NCI-H1105 treated with DMSO at 0.1 percent for 48 hours (cell line): ENCODE results near the gene MTURN.
A peak's percentile ranks its signal among the peaks of the same experiment; 100 is the strongest.
"Not testable (repeated sequence)": the region's sequence is repeated elsewhere in the genome, so short reads cannot be mapped to it uniquely, and the experiment has no call there.

Experiments used
- DNase-seq: peaks from one replicate; lab custom pipeline; 2025; lab: John Stamatoyannopoulos, UW

Gene MTURN

DNA sequence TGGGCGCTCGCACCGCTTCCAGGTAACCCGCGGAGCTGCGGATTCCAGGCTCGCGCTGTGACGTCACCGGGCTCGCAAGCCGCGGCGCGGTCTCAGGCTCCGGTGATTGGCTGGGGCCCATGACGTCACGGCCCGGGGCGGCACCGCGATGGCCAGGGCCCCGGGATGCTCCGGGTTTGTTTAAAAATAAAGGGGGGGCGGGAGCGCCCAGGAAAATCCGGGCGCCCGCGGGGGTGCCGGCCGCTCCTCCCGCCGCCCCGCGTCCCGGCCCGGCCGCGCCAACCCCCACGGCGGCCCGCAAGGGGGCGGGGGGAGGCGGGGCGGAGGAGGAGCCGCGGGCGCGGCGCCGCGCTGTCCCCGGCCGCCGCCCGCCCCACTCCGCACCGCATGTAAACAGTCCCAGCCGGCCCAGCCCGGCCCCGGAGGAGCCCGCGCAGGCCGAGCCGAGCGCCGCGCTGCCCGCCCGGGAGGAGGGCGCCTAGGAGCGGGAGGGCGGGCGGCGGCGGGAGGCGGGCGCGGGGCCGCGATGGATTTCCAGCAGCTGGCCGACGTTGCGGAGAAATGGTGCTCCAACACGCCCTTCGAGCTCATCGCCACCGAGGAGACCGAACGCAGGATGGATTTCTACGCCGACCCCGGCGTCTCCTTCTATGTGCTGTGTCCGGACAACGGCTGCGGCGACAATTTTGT, at the start of gene MTURN:
TSS of gene MTURN (plus strand) at position 376 of the 690 bp plus-strand sequence. CDS start at position 527, 151 bp downstream.
- peak; percentile 92 for DNase-seq

DNA sequence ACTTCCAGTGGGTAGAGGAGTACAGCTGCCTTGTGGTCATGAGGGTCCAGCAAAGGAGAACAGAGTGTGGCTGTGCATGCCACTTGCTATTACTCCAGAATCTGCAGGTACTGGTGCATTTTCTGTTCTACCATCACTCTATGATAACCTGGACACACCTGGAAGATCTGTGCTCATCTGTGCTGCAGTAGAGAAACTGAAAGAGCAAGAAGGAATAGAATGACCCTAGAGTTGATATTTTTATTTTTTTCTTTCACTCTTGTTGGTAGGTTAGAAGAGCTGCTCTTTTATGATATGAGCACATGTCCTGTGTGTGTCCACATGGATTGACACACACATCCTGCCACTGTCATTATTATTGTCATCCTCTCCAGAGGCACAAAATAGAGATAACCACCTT, 48.3 kb upstream of the MTURN start:
- no peak for DNase-seq

DNA sequence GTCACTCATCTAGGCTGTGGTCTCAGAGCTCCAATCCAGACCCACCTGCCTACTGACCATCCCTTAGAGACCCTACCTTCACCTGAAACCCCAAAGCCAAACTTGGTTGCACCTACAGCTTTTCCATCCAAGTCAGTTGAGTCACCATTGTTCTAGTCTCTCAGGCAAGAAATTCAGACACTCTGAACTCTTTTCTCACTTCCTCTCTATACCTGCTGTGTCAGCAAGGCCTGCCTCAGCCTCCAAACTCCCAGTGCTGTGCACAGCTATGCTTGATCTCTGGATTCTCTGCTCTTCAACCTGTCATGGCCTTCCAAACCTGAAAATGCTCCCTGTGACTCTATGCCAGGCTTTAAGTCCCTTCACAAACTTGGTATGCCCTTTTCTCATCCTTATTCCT, 47.4 kb upstream of the MTURN start:
- DNase-seq: no peak

GRCh38 chr7:30088362-30088761, 46.4 kb upstream of the MTURN start:
- DNase-seq: no peak

DNA sequence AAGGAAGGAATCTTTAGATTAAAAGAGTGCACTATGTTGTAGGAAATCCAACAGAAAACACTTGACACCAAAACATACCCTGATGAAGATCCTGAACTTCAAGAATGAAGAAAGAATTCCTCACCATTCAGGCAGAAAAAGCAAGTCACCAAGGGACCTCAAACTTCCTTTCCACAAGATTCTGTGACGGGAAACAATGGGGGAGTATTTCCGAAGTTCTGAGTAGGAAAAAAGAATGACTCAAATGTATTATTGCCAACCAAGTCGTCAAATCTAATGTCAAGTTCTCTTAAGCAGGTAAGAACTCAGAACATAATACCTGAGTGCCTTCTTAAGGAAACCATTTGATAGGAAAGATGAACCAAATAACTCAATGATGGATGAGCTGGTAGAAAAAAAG, 44.7 kb upstream of the MTURN start:
- no peak for DNase-seq

DNA sequence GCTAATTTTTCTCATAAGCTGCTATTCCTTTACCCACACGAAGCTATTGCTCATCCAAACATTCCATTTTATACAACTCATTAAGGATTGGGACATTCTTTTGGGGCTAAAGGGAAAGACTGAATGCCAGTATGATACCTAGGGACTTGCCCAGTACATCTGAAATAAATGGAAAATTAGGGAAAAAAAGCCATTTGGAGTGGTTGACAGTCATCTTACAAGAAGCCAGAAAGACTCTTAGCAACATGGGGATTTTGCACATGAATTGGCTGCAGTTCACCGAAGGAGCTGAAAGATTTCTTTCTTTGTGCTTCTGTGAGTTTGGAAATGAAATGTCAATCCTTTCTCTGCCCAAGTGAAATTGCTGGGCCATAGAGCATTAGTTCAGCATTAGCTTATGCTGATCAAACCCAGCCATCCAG, 43.3 kb upstream of the MTURN start:
- no peak for DNase-seq

- no peak for DNase-seq
Measured at GRCh38 chr7:30091987-30092386, 42.8 kb upstream of the MTURN start.

- DNase-seq: no peak
Measured at GRCh38 chr7:30093420-30093952, 41.3 kb upstream of the MTURN start.

GRCh38 chr7:30098599-30098998, 36.2 kb upstream of the MTURN start:
- DNase-seq: not testable (repeated sequence)

GRCh38 chr7:30102281-30102680, 32.5 kb upstream of the MTURN start:
- no peak for DNase-seq

DNA sequence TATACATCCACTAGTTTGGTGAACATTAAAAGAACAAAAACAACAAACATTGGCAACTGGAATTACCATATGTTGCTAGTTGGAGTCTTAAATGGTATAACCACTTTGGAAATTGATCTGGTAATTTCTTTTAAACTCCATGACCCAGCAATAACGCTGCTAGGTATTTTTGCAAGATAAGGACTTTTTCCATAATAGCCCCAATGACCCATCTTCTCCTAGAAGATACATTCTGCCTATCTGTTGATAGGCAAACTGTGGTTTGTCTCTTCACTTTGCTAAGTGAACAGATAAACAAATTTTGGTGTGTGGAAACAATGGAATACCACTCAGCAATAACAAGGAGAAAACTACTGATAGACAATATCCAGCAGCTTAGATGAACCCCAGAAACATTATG, 30.6 kb upstream of the MTURN start:
- no peak for DNase-seq

- no peak for DNase-seq
Measured at GRCh38 chr7:30112103-30112713, 22.6 kb upstream of the MTURN start.

- DNase-seq: no peak
Measured at GRCh38 chr7:30113144-30113543, 21.6 kb upstream of the MTURN start.

- no peak for DNase-seq
Measured at GRCh38 chr7:30114536-30115238, 20.1 kb upstream of the MTURN start.

DNA sequence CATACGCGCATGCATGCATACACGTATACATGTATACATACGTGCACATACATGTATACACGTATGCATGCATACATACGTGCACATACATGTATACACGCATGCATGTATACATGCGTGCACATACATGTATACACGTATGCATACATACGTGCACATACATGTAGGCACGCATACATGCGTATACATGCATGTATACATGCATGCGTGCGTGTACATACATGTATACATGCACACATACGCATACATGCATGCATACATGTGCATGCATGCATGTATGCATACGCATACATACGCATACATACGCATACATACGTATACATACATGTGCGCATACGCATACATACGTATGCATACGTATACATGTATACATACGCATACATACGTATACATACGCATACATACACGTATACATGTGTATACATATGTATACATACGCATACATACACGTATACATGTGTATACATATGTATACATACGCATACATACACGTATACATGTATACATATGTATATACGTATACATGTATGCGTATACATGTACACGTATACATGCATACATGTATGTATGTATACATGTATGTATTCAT, 19.0 kb upstream of the MTURN start:
- no peak for DNase-seq

DNA sequence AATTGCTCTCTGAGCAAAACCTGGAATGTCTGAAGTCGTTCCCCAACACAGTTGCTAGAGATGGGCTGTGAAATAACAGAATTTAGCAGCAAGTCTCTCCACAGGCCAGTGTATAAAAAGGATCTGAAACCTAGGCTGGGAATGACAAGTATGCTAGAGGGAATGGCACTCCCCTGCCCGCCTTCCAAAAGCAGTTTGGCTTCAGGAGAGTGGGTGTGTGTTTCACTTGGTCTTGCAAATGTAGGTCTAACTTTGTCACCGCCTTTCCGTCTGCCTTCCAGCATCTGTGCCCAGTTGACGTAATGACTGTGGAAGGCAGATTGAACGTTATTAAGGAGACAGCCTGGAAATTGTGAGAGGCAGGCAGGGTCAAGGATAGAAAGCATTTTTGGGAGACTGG, 18.0 kb upstream of the MTURN start:
- DNase-seq: no peak

GRCh38 chr7:30117896-30118295, 16.9 kb upstream of the MTURN start:
- DNase-seq: no peak

DNA sequence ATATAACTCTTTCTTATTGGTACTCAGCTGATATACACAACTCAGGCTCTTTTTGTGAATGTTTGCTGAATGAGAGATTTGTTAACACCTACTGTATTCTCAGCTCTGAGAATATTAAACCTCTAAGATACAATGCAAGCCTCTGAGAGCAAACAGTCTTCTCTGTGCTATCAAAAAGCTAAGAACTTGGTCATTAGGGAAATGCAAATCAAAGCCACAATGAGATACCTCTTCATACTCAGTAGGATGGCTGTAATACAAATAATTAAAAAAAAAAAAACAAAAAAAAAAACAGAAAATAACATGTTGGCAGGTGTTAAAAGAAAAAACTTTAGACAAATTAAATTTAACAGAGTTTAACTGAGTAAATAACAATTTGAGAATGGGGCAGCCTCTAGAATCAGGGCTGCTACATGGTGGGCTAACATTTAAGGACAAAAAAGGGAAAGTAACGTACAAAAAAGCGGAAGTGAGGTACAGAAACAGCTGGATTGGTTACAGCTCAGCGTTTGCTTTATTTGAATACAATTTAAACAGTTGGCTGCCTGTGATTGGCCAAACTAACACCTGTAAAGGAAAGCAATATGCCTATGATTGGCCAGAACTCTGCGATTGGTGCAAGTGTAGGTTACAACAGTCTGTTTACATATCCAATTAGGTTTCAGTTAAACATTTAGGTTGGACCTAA, 14.8 kb upstream of the MTURN start:
- no peak for DNase-seq

DNA sequence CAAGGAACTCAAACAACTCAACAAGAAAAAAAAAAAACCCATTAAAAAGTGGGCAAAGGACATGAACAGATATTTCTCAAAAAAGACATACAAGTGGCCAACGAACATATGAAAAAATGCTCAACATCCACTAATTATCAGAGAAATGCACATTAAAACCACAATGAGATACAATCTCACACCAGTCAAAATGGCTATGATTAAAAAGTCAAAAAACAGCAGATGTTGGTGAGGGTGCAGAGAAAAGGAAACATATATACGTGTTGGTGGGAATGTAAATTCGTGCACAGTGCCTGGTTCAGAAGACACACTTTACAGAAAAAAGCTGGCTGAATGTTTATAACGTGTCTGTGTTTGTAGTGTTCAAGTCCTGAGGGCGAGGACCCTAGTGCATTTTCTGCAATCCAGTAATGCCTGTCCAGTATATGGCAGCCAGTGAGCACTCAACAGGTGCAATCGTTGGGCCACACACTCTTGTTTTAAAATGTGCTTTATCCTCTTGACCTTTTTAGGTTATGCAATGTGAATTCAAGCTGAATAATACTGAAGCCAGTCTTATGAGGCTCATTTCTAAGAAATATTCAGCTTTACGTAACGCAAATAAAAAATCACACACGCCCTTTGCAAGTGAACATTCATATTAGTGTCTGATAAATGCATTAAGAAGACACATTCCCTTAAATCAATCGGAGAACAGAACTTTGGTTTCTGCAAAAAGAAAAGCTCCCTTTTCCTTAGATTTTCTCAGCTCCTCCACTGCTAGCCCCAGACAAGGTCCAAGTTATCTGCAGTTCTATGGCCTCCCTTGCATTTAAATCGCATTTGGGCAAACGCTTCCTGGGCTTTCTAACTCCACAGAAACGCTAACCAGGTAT, 813 bp upstream of the MTURN start:
- no peak for DNase-seq

- peak; percentile 50 for DNase-seq
Measured at GRCh38 chr7:30135301-30136116, 723 bp downstream of the MTURN start.
